Measurements from ENCODE around the gene BARHL2.

BARHL2 gene

GRCh38 chr1:90716552-90717355 is at the start of gene BARHL2:
Gene BARHL2, minus strand, starts transcription at chr1:90717302. Its CDS starts 107 bp downstream, at chr1:90717195.
- peaks cover 4% of the 10 kb centered on the region; the same call in 1 of the 2 replicates for H3K9me3 ChIP-seq (ENCODE audit: control insufficient read depth, insufficient read depth, low read length)
- H3K36me3 ChIP-seq (ENCODE audit: control insufficient read depth, low read length), result no peaks in the 10 kb centered on the region
- no peak within 1 kb of the TSS for H3K4me3 ChIP-seq (ENCODE audit: low read length)
- H3K4me2 ChIP-seq (ENCODE audit: low read length), result no peak within 1 kb of the TSS
- no peaks in the 10 kb centered on the region for H4K20me1 ChIP-seq (ENCODE audit: control insufficient read depth, insufficient read depth, low read depth, low read length)
- H3K27ac ChIP-seq (ENCODE audit: low read depth, low read length), result no peak within 1 kb of the TSS
- H3F3A ChIP-seq (ENCODE audit: control insufficient read depth, insufficient read depth), result no peaks in the 10 kb centered on the region
- peaks cover 1% of the 10 kb centered on the region; the same call in 1 of the 2 replicates for H3K4me1 ChIP-seq (ENCODE audit: control insufficient read depth, low read length)
- H3K9me2 ChIP-seq (replicated peaks; ENCODE audit: control insufficient read depth, low read length), result no peaks in the 10 kb centered on the region
- no peaks in the 10 kb centered on the region for H3K79me2 ChIP-seq (ENCODE audit: control insufficient read depth, low read length)
- TF ChIP-seq EZH2phosphoT487 (IDR thresholded peaks at IDR 0.05; ENCODE audit: borderline replicate concordance, low read length) (no peak), CTCF (IDR thresholded peaks at IDR 0.05; ENCODE audit: low read depth, low read length, poor library complexity, severe bottlenecking) (no peak)
- peaks cover 24% of the 10 kb centered on the region for H3K27me3 ChIP-seq (ENCODE audit: control insufficient read depth, low read length)

GRCh38 chr1:90763930-90764329 is 46.8 kb upstream of the BARHL2 start:
- no peaks in the 10 kb centered on the region for H3K9me2 ChIP-seq (replicated peaks; ENCODE audit: control insufficient read depth, low read length)
- no peaks in the 10 kb centered on the region for H4K20me1 ChIP-seq (ENCODE audit: control insufficient read depth, insufficient read depth, low read depth, low read length)
- TF ChIP-seq EZH2phosphoT487 (IDR thresholded peaks at IDR 0.05; ENCODE audit: borderline replicate concordance, low read length) (no peak), CTCF (IDR thresholded peaks at IDR 0.05; ENCODE audit: low read depth, low read length, poor library complexity, severe bottlenecking) (no peak)
- peaks cover 7% of the 10 kb centered on the region; the same call in 1 of the 2 replicates for H3K27me3 ChIP-seq (ENCODE audit: control insufficient read depth, low read length)
- H3K4me2 ChIP-seq (ENCODE audit: low read length), result no peak overlapping the region
- no peaks in the 10 kb centered on the region for H3K79me2 ChIP-seq (ENCODE audit: control insufficient read depth, low read length)
- H3K4me1 ChIP-seq (ENCODE audit: control insufficient read depth, low read length), result no peaks in the 10 kb centered on the region
- H3K36me3 ChIP-seq (ENCODE audit: control insufficient read depth, low read length), result no peaks in the 10 kb centered on the region
- no peak overlapping the region for H3K27ac ChIP-seq (ENCODE audit: low read depth, low read length)
- no peak overlapping the region for H3K4me3 ChIP-seq (ENCODE audit: low read length)
- H3K9me3 ChIP-seq (ENCODE audit: control insufficient read depth, insufficient read depth, low read length), result no peaks in the 10 kb centered on the region
- no peaks in the 10 kb centered on the region for H3F3A ChIP-seq (ENCODE audit: control insufficient read depth, insufficient read depth)

- Histone ChIP-seq H3K4me1 (ENCODE audit: control insufficient read depth, low read length) (no peaks in the 10 kb centered on the region), H3K9me2 (replicated peaks; ENCODE audit: control insufficient read depth, low read length) (no peaks in the 10 kb centered on the region), H3K27me3 (ENCODE audit: control insufficient read depth, low read length) (peaks cover 7% of the 10 kb centered on the region; the same call in 1 of the 2 replicates), H3K36me3 (ENCODE audit: control insufficient read depth, low read length) (no peaks in the 10 kb centered on the region), H3K27ac (ENCODE audit: low read depth, low read length) (no peak overlapping the region), H4K20me1 (ENCODE audit: control insufficient read depth, insufficient read depth, low read depth, low read length) (no peaks in the 10 kb centered on the region), H3K9me3 (ENCODE audit: control insufficient read depth, insufficient read depth, low read length) (no peaks in the 10 kb centered on the region), H3F3A (ENCODE audit: control insufficient read depth, insufficient read depth) (no peaks in the 10 kb centered on the region), H3K4me2 (ENCODE audit: low read length) (no peak overlapping the region), H3K4me3 (ENCODE audit: low read length) (no peak overlapping the region), H3K79me2 (ENCODE audit: control insufficient read depth, low read length) (no peaks in the 10 kb centered on the region)
- TF ChIP-seq EZH2phosphoT487 (IDR thresholded peaks at IDR 0.05; ENCODE audit: borderline replicate concordance, low read length), result no peak
- no peak for TF ChIP-seq CTCF (IDR thresholded peaks at IDR 0.05; ENCODE audit: low read depth, low read length, poor library complexity, severe bottlenecking)
Measured at GRCh38 chr1:90763506-90763905, 46.4 kb upstream of the BARHL2 start.
